Stimulated activated CD4-positive, alpha-beta T cell treated with anti-CD3 and anti-CD28 coated beads, Interleukin-4, amount 100 ng/mL, for 24 hours (primary cell): ENCODE results near the gene RASSF5.

Source experiments
- DNase-seq: peaks from one replicate; pipeline ENCODE4 v3.0.0-alpha.2; 2020

The RASSF5 gene

DNA sequence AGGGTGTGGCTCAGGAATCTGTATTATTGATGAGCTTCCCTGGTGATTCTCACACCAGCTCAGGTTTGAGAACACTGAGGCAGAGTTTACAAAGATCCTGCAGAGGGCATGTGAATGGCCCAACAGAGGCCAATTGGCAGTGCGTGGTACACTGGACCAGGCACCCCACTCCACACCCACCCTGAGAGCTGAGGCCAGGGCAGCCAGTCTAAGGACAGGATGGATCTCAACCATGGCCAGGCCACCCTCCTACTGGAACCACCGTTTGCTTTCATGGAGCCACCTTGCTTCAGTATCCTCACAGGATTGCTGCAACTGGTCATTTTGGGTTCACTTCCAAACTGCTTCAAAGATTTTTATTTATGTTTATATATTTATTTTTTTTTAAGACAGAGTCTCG lies 7.3 kb upstream of the RASSF5 start:
- no peak for DNase-seq

DNA sequence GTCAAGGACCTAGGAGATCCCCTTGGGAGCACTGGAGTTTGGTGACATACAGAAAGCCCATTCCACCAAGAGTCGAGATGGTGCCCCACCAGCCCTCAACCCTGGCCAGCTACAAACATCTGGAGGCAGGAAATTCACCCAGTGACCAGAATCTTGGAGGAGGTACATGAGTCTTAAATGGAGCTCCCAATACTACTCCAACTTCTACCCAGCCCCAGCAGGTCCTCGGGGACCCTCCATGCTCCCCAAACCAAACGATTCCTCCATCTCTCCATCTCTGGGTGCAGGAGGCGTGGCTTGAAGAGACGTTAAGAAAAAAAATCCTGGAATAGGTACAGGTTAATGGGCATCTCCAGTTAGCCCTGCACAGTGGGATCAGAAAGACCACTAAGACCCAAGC lies 5.5 kb upstream of the RASSF5 start:
- DNase-seq, result no peak

DNA sequence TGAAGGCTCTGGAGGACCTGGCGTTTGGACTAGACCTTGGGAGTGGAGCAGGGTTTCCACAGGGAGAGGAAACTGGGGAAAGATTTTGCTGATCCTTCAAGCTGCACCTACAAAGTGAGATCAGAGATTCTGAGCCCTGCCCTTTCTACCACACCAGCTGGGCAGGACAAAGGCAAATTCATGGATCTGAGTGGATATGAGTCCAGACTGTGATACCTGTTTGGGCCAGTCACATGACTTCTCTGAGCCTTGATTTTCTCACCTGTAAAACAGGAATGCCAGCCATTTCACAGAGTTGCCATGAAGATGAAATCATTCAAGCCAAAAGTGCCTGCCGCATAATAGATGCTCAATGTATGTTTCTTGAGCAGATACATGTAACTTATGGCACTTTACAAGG lies 4.9 kb upstream of the RASSF5 start:
- no peak for DNase-seq

DNA sequence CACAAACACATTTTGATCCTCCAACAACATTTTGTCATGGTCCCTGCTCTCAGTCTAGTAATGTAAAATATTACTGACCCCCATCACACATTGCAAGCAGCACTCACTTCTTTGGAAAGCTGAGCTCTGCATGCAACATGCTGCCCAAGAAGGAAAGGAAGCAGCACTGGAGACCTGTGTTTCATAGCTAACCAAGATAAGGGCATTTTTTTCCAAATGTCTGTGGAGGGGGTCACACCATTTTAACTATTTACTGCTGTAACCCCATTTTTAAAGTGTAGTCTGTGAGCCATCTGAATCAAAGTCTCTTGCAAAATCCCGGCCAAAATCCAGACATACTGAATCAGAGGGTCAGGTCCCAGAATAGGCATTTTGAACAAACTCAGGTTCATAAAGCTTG lies 4.5 kb upstream of the RASSF5 start:
- DNase-seq, result no peak

- peak; percentile 68 for DNase-seq
These were observed 3.6 kb upstream of the RASSF5 start for GRCh38 chr1:206503591-206504362.

DNA sequence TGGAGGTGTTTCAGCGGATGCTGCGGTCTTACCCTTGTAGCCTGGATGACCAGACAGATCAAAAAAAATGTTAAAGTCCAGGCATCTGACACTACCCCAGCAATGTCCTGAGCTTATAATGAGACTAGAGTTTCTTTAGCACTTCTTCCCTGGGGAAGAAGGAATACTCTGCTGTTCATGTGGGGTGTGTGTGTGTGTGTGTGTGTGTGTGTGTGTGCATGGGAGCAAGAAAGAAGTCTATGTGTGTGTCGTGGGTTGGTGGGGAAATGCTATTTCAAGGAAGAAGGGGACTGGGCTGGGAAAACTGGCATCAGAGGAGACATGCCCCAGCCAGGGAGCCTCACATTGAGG lies 3.0 kb upstream of the RASSF5 start:
- DNase-seq, result no peak

- no peak for DNase-seq
These were observed 1.5 kb upstream of the RASSF5 start for GRCh38 chr1:206505702-206506355.

GRCh38 chr1:206506405-206507283 lies 687 bp upstream of the RASSF5 start:
- peak; percentile 11 for DNase-seq

DNA sequence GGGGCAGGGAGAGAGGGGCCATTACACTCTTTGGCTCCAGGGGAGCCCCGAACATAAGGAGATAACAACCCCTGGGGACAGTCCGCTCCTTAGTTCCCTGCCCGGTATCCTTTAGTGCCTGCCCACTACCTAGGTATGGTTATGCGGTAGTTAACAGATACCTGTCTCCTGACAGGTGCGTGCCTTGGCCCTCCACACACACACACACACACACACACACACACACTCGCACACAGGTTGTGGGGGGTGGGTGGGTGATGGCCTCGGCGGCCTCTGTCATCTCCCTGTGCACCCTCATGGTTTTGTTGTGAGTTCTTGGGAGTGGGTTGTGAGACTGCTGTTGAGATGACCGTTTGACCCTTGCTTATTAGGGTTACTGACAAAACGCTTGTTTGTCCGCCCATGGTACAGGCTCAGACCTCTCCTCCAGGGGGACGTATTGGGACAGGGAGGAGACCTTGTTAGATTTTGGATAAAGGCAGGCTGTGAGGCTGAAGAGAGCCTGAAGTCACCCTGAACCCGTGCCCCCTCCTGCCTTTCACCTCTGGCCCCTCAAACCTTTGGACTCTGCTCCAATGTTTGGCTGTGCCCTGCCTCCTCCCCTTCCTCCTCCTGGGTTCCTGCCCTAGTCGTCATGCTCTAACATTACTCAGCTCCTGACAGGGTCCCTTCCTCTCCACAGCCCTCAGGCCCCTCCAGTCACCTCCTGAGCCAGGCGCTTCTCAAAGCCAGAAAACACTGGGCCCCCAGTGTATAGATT lies 979 bp downstream of the RASSF5 start:
- DNase-seq, result no peak

- no peak for DNase-seq
These were observed 1.6 kb downstream of the RASSF5 start for GRCh38 chr1:206508956-206509355.

DNA sequence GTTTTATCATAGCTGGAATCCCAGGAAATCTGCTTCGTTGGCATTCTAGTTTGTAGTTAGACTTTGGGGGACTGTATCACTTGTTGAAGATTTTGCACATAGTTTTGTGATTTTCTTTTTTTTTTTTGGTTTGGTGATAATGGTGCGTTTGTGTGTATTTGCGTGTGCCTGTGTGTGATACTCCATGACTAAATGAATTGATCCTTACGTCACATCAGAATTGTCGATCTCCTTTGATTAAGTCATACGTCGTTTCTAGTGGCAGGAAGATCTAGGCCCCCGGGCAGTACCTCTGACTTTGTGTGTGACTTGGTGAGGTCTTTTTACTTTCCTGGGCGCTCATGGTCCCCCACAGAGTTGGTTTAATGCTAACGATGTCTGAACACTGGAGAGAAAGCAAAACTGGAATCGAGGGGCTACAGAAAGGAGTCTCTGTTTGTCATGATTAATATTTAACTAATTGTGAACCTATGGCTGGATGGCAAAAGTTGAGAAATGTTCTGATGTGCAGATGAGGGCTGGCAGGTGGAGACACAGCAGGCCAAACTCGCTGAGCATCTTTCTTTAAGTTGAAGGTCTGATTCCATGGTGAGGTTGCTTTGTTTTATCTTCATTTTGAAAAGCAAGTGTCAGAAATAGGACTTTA lies 2.4 kb downstream of the RASSF5 start:
- DNase-seq, result no peak

DNA sequence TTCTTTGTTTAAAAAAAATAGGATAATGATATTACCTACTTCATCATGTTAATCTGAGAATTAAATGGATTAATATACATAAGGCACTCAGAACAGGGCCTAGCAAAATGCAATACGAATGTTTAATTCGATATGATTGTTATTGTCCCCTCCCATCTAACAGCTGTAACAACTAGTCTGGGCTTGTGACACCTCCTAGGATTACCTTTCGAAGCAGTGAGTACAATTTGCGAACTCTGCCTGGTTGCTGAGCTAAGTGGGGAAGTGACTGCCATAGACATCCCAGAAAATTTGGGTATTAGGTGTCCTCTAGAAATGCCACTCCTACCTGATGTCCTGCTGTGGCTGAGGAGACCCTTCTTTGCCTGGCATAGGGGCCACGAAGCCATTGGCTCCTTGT lies 3.0 kb downstream of the RASSF5 start:
- DNase-seq, result no peak

DNA sequence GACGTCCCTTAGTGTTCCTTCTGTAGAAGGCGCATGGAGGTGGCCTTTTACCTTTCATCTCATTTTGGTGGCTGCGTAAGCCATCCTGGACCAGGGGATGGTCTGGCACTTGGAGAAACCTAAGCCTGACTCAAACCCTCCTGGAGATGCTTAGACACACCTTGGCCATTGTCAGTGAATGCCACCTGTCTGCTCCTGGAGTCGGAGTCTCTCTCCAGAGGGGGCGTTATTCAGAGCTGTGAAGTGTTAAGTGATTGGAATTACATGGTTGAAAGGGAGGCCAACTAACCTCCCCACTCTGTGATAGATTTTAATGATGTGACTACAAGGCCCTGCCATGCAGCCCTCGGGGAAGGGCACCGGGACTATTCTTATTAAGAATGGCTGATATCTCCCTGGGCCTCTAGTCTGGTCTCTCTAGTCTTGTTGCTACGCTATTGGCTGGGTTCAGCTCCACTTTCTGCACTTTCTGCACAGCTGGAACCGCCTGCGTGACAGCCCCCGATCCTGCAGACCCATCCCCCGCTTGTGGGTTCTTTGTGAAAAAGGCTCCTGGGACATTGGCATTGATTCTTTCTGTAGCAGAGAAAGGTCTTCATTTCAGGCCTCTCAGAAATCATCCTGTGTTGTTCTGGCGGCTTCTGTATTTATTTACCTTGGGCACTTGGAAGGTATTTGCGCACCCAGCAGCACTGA lies 4.2 kb downstream of the RASSF5 start:
- no peak for DNase-seq

DNA sequence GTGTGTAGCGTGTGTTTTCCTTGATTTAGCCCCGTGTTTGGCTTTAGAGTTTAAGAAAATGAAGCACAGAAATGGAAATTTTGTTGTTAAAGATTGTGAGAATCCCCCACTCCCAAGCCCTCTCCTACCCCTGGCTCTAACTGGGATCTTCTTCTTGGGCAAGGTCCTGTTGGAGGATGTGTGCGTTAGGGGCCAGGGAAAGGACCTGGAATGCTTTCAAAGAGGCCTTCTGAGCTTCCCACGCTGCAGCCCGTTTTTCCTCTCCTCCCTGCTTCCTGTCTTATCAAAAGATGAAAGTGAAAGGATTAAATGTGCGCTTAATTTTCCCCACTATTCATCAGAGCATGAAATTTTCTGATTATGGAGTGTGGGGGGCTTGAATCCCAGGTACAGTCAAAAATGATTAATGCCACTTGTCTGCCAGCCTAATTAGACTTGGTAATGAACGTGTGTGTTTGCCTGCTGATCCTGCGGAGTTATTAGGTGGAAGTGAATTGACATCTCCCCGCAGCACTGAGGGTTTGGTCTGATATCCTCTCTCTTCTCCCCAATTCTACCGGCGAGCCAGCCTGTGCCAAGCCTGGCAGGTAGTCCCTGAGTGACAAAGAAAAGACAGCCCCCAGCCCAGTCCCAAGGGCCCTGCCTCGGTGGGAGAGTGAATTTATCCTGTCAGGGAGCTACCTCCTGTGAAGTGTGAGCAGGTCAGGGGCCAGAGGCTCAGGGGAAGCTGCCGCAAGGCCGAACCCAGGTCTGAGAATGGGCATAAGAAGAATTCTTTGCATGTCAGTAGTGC lies 4.9 kb downstream of the RASSF5 start:
- no peak for DNase-seq

- DNase-seq, result no peak
These were observed 5.5 kb downstream of the RASSF5 start for GRCh38 chr1:206512851-206513180.

DNA sequence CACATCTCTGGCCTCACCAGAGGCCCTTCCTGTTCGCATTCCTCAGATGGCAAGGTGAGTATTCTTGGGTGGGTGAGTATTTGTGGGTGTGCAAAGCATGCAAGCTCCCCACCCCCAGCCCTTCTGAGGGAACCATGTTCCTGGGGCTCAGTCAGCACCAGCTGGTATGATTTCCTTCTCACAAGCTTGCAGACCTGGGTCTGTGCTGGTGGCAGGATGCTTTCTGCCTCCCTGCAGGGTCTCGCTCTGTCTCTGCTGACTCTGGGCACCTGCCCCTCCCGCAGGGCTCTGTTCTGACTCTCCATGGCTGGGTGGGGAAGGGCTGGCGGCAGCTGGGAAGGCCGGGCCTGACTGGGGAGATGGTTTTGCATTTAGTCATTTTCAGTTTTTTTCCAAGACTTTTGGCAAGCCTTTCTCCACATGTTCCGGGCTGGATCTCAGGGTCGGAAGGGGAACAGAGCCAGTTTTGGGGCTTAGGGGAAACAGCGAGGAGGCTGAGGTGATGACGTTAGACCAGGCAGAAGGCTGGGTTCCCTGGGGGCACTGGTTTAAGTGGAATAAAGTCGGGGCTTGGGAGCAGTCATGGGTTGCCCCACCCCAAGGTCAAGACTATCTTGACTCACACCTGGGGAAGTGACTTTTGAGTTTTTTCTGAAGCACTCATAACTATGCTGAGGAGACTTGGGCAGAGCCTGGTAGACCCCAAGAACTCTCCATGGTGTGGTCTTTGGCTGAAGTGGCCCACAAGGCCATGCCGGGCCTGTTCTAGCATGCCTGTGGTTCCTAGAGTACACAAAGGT lies 6.2 kb downstream of the RASSF5 start:
- DNase-seq, result no peak

- no peak for DNase-seq
These were observed 7.6 kb downstream of the RASSF5 start for GRCh38 chr1:206514813-206515387.

DNA sequence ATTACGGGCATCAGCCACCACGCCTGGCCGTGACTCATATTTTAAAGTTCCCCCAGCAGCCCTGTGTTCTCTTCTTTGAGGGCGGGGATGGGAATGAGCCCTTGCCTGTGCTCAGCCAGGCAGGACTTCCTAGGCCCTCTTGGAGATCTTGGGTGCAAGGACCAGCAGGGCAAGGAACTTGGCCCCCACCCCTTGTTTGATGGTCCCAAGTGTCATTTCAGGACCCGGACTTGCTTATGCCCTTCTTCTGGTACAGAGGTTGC lies 9.3 kb downstream of the RASSF5 start:
- DNase-seq, result no peak

DNA sequence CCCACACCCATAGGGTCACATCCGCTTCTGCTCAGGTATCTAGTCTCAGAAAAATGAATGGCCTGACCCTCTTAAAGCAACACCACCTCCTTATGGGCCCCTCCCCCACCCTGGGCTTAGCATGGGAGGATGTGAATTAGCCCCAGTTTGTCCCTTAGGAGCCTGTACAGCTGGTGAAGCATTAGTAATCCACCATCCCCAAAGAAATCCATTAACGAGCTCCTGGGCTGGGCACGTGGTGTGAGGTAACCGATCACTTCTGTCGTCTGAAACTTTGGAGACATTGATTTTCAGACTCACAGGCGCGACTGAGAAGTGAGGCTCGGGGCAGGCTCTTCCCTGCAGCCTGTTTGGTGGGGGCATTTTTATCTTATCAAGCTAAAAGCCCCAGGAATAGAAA lies 10.5 kb downstream of the RASSF5 start:
- no peak for DNase-seq

DNA sequence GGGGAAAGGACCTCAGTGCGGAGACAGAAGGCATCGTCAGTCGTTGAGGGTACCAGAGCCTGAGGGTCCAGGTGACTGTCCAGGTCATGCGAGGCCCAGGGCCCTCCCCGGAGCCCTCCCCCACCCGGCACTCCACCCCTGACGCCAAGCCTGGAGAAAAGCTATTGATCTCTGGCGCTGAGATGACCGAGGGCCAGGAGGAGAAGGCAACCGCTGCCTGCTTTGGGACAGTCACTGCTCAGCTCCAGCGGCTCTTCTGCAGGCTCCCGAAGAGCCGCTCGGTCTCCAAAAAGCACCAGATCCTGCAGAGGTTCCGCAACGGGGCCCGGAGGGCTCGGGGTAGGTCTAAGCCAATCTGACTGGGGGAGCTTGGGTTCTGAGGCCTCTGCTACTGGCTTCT lies 10.9 kb downstream of the RASSF5 start:
- DNase-seq, result no peak
